Astrocyte of the cerebellum (primary cell): ENCODE measurements around the gene CRYBB1.

ENCODE experiments used
- DNase-seq: peaks from one replicate; pipeline ENCODE4 v3.0.0-alpha.2; 2011; ENCODE audit warnings: low read depth
- H3K4me3 ChIP-seq: 2 replicates; pipeline ENCODE4 v1.5.1; 2011; ENCODE audit warnings: mild to moderate bottlenecking, low read depth, low read length, moderate library complexity
- in situ Hi-C: cut with HindIII; loops from 2 replicates; pipeline ENCODE4 v1.10.0; 2017; ENCODE audit warnings: low sequenced_read_pairs
- TF ChIP-seq, protein P1 (sequence below): IDR thresholded peaks from 2 replicates; pipeline ENCODE4 v1.5.1; 2012; ENCODE audit warnings: low read length, low read depth, moderate library complexity, mild to moderate bottlenecking; ENCODE audit errors: missing control alignments

CRYBB1 gene

DNA sequence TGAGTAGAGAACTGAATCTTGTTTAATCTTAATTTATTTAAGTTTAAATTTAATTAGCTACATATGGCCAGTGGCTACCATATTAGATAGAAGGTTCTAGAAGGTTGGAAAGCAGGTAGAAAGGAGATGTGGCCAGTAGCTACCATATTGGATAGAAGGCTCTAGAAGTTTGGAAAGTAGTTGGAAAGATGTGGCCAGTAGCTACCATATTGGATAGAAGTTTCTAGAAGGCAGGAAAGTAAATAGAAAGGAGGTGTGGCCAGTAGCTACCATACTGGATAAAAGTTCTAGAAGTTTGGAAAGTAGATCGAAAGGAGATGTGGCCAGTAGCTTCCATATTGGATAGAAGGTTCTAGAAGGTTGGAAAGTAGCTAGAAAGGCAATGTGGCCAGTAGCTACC lies 6.2 kb upstream of the CRYBB1 start:
- no peak overlapping the region for H3K4me3 ChIP-seq
- DNase-seq, result no peak
- in situ Hi-C loops, result no loop called here
- TF ChIP-seq, protein P1, sequence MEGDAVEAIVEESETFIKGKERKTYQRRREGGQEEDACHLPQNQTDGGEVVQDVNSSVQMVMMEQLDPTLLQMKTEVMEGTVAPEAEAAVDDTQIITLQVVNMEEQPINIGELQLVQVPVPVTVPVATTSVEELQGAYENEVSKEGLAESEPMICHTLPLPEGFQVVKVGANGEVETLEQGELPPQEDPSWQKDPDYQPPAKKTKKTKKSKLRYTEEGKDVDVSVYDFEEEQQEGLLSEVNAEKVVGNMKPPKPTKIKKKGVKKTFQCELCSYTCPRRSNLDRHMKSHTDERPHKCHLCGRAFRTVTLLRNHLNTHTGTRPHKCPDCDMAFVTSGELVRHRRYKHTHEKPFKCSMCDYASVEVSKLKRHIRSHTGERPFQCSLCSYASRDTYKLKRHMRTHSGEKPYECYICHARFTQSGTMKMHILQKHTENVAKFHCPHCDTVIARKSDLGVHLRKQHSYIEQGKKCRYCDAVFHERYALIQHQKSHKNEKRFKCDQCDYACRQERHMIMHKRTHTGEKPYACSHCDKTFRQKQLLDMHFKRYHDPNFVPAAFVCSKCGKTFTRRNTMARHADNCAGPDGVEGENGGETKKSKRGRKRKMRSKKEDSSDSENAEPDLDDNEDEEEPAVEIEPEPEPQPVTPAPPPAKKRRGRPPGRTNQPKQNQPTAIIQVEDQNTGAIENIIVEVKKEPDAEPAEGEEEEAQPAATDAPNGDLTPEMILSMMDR, result no peak

DNA sequence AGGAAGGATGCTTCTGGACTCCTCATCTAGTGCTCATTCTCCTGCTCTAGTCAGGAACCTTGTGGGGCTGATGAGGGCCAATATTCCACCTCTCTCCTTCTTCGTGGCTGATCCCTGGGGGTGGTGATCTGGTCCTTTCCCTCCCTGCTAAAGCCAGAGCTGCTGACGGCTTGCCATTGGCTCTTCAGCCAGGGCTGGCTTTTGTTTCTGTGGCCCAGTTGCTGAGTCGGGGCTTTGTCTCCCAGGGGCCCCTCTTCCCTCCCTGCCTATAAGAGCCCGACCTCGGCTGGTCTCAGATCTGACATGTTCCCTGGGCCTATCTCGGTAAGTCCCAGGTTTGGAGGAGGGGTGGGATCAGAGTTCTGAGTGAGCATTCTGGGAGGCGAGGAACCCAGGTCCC lies 3.8 kb upstream of the CRYBB1 start, which contains the start of gene CRYBA4:
Gene CRYBA4 (plus strand): TSS at position 301 of the 400 bp plus-strand sequence. CDS start 634 bp downstream, outside the sequence.
- no peak for DNase-seq
- TF ChIP-seq, protein P1, result no peak
- H3K4me3 ChIP-seq, result no peak within 1 kb of the TSS
- in situ Hi-C loops, result no loop called here

DNA sequence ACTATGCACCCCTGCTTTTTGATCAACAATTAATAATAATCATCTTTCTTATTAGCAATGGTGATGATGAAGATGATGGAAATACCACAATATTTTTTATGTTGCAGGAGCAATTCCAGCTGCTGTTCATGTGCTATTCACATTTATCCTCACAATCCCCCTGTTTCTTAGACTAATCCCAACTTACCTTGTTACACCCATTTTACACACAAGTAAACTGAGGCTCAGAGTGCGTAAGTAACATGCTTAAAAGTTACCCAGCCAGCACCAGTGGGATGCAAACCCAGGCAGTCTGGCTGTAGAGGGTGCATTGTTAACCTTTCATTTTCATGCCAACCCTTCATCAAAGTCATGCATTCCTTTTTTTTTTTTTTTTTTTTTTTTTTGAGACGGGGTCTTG lies 2.4 kb upstream of the CRYBB1 start:
- no peak for DNase-seq
- in situ Hi-C loops, result no loop called here
- H3K4me3 ChIP-seq, result no peak overlapping the region
- TF ChIP-seq, protein P1, result no peak

DNA sequence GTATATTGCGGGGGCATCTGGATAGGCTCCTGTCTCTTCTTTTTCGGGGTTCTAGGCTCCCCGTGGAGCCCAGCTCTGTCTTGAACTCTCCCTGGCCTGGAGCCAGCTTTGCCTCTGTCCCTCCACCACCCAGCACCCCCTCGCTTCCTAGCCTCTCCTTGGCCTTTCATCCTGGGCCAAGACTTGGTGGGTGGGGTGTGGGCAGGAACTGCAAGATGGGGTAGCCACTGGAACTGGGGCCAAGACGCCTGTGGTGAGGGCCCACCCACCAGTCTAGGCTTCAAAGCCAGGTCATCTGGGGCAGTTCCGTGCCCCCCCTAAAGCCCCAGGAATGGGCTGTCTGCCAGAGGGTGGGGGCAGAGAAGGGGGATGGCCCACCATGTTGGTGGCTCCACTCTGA lies 1.7 kb upstream of the CRYBB1 start:
- no peak for DNase-seq
- TF ChIP-seq, protein P1, result no peak
- H3K4me3 ChIP-seq, result no peak overlapping the region
- in situ Hi-C loops, result no loop called here

DNA sequence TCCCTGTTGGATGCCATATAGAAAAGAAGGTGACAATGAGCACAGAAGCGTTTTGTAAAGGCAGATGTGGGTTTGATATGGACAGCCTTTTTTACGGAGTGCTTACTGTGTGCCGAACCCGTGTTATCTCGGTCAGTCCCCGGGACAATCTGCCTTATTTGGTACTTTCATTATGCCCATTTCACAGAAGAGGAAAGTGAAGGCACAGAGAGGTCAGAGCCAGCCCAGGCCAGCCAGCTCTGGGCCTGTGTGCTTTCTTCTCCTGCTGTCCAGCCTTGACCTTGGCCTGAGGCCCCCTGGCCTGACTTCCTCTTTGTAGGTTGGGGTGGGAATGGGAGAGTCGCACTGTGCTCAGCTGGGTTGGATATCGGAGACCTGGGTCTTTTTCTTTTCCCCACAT lies 628 bp upstream of the CRYBB1 start:
- TF ChIP-seq, protein P1, result no peak
- no peak overlapping the region for H3K4me3 ChIP-seq
- in situ Hi-C loops, result no loop called here
- DNase-seq, result no peak

DNA sequence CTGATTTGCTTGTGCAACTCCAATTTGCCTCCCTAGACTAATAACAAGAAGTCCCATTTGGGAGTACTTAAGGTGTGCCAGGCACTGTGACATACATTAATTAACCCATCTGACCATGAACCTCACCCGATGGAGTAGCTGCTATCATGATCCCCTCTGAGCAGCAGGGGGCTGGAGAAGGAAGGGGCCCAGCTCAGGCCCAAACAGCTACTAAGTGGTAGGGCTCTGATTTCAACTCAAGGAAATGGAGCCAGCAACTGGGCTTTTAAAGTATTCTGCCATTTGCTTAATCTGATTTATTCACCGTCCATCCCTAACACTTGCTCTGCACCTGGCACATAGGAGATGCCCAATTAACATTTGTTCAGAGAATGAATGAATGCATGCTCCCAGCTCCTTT lies 1.2 kb downstream of the CRYBB1 start:
- H3K4me3 ChIP-seq, result no peak overlapping the region
- no peak for DNase-seq
- TF ChIP-seq, protein P1, result no peak
- in situ Hi-C loops, result no loop called here
